Hematopoietic multipotent progenitor cell treated with erythropoietin and hydrocortisone succinate and interleukin-3 and kit ligand, for 17 days (in vitro differentiated cells): Measurements from ENCODE around the gene TRIM43B.
"Not testable (repeated sequence)": the region's sequence is repeated elsewhere in the genome, so short reads cannot be mapped to it uniquely, and the experiment has no call there.

Source experiments
- DNase-seq: peaks from one replicate; pipeline ENCODE4 v3.0.0-alpha.2; 2015; ENCODE audit warnings: low spot score

The TRIM43B gene

DNA sequence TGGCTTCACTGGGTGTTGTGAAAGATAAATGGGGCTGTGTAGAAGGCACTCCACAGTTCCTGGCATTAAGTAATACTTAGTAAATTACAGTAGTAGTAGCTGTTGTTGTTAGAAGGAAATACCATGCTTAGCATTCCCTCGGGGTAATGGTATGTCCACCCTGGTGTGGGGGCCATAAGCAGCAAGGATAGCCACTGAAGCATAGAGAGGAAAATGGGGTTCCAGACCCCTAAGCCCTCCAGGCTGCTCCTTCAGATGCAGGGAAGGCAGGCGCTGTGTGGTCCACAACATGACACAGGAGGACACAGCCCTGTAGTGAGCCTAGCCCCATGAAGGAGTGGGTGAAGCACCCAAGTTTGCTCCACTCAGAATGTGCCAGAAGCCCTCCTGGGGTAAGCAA is 50.6 kb downstream of the TRIM43B start:
- DNase-seq: not testable (repeated sequence)

DNA sequence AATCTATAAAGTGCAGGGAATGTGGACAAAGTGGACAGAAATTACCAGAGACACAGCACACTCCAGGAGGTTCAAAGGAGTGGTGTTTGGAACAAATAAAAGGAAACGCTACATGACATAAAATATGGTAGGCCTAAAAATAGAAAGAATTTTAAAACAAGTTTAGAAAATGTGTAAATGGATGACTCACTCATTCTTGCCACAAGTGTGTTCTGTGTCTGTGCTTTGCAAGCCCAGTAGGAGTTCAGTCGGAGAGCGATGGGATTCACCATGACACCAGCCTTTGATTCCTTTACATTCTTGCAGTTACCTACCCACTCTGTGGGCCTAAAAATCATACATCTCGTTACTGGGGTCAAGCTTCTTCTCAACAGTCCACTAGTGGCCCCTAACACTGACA is 51.2 kb downstream of the TRIM43B start:
- not testable (repeated sequence) for DNase-seq

DNA sequence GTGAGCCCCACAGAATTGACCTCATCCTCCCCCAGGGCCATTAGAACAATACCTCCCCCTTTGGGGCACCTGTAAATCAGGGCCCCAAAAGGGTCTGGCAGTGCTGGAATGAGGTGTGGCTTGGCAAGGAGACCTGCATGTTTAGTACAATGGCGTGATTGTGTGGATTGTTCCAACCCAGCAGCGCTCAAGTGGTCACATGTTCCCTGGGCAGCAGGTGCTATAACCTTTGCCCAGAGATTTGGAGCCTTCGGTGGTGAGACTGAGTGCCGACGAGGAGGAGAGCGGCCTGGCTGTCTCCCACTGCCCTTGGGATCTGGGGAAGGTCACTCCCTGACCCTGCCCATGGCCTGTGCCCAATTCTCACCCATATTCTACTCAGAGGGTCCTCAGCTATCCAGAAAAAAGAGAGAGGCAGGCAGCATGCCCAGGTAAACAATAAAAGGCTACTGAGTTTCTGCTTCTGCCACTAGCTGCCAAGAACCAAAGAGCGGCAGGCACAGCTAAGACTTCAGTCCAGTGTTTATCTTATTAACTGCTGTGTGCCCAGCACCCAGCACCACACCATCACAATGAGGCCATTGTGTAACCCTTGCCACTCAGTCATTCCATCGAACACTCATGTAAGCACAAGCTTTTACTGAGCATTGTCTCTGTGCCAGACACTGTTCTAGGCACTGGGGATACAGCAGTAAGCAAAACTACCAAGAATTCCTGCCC is 54.6 kb downstream of the TRIM43B start:
- not testable (repeated sequence) for DNase-seq

DNA sequence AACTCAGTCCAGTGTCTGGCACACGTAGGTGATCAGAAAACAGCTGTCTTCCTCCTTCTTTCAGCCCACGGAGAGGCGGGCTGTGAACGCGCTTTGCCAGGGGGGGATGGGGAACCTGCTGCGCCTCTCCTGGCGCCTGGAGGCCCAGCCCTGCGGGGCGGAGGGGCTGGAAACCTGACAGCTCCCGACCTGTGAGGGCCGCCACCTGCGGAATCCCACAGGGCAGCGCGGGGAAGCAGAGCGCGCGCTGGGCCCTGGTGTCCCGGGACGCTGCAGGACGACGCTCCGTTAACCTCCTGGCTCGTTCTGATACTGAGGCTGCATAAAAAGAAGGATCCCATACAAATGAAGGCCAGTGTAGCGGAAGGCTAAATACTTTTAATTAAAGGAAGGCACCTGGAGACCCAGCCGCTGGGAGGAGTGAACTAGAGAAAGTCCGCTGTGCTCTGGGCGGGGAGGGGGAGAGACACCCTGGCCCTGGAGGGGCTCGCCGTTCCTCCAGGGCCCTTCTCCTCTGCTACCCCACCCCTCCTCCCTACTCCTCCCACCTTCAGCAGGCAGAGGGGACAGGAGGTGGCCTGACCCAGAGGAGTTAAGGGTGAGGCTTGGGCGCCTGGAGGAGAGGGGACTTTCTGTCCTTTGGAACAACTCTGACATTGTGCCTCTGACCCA is 57.2 kb downstream of the TRIM43B start:
- not testable (repeated sequence) for DNase-seq
